Brain microvascular endothelial cell (primary cell): ENCODE measurements around the gene FAS.

Source experiments
- DNase-seq: peaks from one replicate; pipeline ENCODE4 v3.0.0-alpha.2; 2020
- H3K27ac ChIP-seq: fragments of 250-450 bp; sonication (Bioruptor Pico); 2 replicates; pipeline ENCODE4 v1.5.1; 2020; ENCODE audit warnings: mild to moderate bottlenecking, moderate library complexity
- H3K27me3 ChIP-seq: fragments of 250-450 bp; sonication (Bioruptor Pico); replicated peaks from 2 replicates; pipeline ENCODE4 v1.5.1; 2020; ENCODE audit warnings: mild to moderate bottlenecking
- H3K36me3 ChIP-seq: fragments of 250-450 bp; sonication (Bioruptor Pico); replicated peaks from 2 replicates; pipeline ENCODE4 v1.5.1; 2020; ENCODE audit warnings: mild to moderate bottlenecking
- H3K4me3 ChIP-seq: 2 replicates; pipeline ENCODE4 v1.5.1; 2011; ENCODE audit warnings: low read depth, mild to moderate bottlenecking, control low read depth, low read length, moderate library complexity
- CTCF ChIP-seq: IDR thresholded peaks from 2 replicates; pipeline ENCODE4 v1.5.1; 2011; ENCODE audit warnings: low read depth, mild to moderate bottlenecking, moderate library complexity, low read length, control low read depth, inconsistent platforms; ENCODE audit errors: missing control alignments
- in situ Hi-C: cut with HindIII; loops from 2 replicates; pipeline ENCODE4 v1.10.0; 2017; ENCODE audit warnings: low sequenced_read_pairs, low pct_ligation_motif_present

The FAS gene

GRCh38 chr10:89064748-89065147 is 74.2 kb downstream of the FAS start:
- Histone ChIP-seq H3K4me3 (no peak overlapping the region), H3K36me3 (no peaks in the 10 kb centered on the region), H3K27me3 (no peaks in the 10 kb centered on the region), H3K27ac (no peak overlapping the region)
- TF ChIP-seq CTCF, result no peak
- DNase-seq, result no peak
- in situ Hi-C loops, result no loop called here
